Endothelial cell (in vitro differentiated cells): ENCODE data around the gene CA4. TPM values are rescaled to one million over a fixed set of nuclear protein-coding genes. Genes with fewer than 3 reads are reported as not detected.

Source experiments
- DNase-seq: peaks from one replicate; pipeline ENCODE4 v3.0.0; 2021; ENCODE audit warnings: low spot score
- H3K27ac Mint-ChIP-seq: one replicate; pipeline ENCODE4 v1.8.0; 2021; ENCODE audit warnings: mixed read lengths, inconsistent platforms; ENCODE audit not compliant: unreplicated experiment
- H3K27me3 Mint-ChIP-seq: one replicate; pipeline ENCODE4 v1.8.0; 2021; ENCODE audit warnings: mild to moderate bottlenecking, moderate library complexity, mixed read lengths, inconsistent platforms; ENCODE audit not compliant: unreplicated experiment
- H3K36me3 Mint-ChIP-seq: one replicate; pipeline ENCODE4 v1.8.0; 2021; ENCODE audit warnings: mild to moderate bottlenecking, low read depth, mixed read lengths, inconsistent platforms; ENCODE audit not compliant: unreplicated experiment
- H3K4me1 Mint-ChIP-seq: one replicate; pipeline ENCODE4 v1.8.0; 2021; ENCODE audit warnings: mild to moderate bottlenecking, mixed read lengths, inconsistent platforms; ENCODE audit not compliant: unreplicated experiment
- H3K4me3 Mint-ChIP-seq: one replicate; pipeline ENCODE4 v1.8.0; 2021; ENCODE audit warnings: mild to moderate bottlenecking, mixed read lengths, inconsistent platforms; ENCODE audit not compliant: unreplicated experiment
- H3K9me3 Mint-ChIP-seq: one replicate; pipeline ENCODE4 v1.8.0; 2021; ENCODE audit warnings: mixed read lengths, inconsistent platforms; ENCODE audit not compliant: unreplicated experiment
- total RNA-seq: library from RNA; stranded (reverse); fragmentation: NEBNext Ultra II Directional; extraction: Animal tissue kit (Norgen Biotek cat#: 25700); gene quantifications from one replicate; pipeline ENCODE4 v1.2.1, GENCODE V29; 2021; ENCODE audit not compliant: unreplicated experiment
- TF ChIP-seq, protein P1 (sequence below): fragments of 200-600 bp; sonication (generic); IDR thresholded peaks from one replicate; pipeline ENCODE4 v1.5.0; 2021; ENCODE audit warnings: antibody characterized with exemption; ENCODE audit not compliant: unreplicated experiment

Gene CA4
- total RNA-seq, 1 donor from 2014 or later, result 8.3 TPM

DNA sequence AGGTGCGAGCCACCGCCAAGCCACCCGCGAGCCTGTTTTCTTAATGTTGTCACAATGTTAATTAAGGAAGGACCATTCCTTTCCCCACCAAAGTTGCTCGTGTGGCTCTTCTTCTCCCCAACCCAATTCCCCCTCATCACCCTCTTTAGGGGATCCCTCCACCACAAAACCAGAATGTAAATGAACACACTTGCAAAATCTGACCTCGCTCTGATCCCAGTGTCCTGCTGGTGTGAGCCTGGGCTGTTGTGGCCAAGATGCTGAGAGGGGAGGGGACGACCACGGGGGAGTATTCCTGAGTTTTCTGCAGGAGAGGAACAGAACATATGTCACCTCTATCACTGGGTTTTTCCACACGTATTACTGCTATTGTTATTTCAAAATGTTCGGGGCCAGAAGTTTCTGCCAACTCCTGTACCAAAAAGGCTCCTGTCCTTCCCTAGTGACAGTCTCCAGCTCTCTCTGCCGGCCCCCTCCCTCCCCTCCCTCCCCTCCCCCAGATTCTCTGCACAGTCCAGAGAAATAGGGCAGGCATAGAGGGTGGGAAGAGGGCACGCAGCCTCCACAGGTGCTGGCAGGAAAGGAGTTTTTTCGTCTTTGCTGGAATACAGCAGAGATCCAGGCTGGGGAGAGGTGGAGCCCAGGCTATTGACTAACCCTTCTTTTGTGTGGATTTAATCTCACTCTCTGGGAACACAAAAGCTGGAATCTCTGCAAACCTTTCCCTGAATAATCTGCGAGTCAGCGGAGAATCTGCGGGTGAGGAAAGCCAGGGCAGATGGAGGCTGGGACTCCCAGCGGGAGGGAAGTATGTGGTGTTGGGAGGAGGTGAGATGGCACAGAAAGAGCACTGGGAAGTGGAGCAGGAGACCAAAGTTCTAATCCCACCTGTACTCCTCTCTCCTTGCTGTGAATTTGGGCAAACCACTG lies 4.5 kb upstream of the CA4 start:
- Mint-ChIP-seq H3K36me3 (no peaks in the 10 kb centered on the region), H3K4me1 (peaks cover 57% of the 10 kb centered on the region), H3K27ac (peak overlapping the region; percentile 4), H3K9me3 (no peaks in the 10 kb centered on the region), H3K27me3 (peaks cover 28% of the 10 kb centered on the region), H3K4me3 (peak overlapping the region; percentile 19)
- no peak for DNase-seq
- TF ChIP-seq, protein P1, sequence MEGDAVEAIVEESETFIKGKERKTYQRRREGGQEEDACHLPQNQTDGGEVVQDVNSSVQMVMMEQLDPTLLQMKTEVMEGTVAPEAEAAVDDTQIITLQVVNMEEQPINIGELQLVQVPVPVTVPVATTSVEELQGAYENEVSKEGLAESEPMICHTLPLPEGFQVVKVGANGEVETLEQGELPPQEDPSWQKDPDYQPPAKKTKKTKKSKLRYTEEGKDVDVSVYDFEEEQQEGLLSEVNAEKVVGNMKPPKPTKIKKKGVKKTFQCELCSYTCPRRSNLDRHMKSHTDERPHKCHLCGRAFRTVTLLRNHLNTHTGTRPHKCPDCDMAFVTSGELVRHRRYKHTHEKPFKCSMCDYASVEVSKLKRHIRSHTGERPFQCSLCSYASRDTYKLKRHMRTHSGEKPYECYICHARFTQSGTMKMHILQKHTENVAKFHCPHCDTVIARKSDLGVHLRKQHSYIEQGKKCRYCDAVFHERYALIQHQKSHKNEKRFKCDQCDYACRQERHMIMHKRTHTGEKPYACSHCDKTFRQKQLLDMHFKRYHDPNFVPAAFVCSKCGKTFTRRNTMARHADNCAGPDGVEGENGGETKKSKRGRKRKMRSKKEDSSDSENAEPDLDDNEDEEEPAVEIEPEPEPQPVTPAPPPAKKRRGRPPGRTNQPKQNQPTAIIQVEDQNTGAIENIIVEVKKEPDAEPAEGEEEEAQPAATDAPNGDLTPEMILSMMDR, result no peak

DNA sequence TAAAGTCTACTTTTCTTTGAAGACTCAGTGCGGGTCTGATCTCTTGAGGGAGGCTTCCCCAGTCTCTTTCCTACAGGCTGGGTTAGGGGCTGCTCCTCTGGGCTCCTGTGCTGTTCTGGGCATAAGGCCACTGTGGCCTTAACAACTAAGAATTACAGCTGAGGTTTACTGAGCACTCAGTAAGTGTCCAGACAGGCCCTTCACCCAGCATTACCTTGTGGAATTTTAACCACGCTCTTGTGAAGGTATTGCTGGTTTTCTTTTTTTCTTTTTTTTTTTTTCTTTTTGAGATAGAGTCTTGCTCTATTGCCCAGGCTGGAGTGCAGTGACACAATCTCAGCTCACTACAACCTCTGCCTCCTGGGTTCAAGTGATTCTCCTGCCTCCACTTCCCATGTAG lies 3.6 kb upstream of the CA4 start:
- peaks cover 53% of the 10 kb centered on the region for H3K4me1 Mint-ChIP-seq
- H3K9me3 Mint-ChIP-seq, result no peaks in the 10 kb centered on the region
- H3K27me3 Mint-ChIP-seq, result peaks cover 30% of the 10 kb centered on the region
- no peaks in the 10 kb centered on the region for H3K36me3 Mint-ChIP-seq
- DNase-seq, result no peak
- peak overlapping the region; percentile 19 for H3K4me3 Mint-ChIP-seq
- H3K27ac Mint-ChIP-seq, result peak overlapping the region; percentile 24
- TF ChIP-seq, protein P1, result no peak

DNA sequence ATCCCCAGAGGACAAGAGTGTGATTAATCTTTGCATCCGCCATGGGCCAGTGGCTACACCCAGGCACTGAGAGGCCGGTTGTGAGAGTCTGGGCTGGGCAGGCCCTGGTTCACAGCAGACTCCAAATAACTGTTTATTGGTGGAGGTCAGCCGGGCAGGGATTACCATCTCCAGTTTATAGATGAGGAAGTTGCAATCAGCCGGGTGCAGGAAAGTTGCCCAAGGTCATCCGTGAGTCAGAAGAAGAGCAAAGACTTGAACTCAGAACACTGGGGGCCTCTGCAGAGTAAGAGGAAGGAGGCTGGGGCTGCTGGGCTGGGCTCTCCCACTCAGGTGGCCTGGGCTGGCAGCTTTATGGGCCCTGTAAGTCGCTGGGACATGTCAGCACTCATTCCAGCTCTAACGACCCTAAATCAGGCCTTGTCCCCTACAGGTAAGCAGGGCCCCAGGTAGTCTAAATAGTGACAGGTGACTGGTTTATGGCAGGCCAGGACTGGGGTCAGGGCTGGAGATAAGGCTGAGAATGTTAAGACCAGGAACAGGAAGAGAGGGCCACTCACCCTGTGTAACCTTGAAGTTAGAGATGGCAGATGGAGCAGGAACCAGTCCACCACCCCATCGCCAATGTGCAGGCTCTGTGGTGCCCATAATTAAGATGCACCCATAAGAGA lies 2.1 kb upstream of the CA4 start:
- TF ChIP-seq, protein P1, result no peak
- no peak overlapping the region for H3K4me3 Mint-ChIP-seq
- no peak for DNase-seq
- no peaks in the 10 kb centered on the region for H3K9me3 Mint-ChIP-seq
- H3K27ac Mint-ChIP-seq, result no peak overlapping the region
- peaks cover 42% of the 10 kb centered on the region for H3K4me1 Mint-ChIP-seq
- peaks cover 27% of the 10 kb centered on the region for H3K27me3 Mint-ChIP-seq
- H3K36me3 Mint-ChIP-seq, result no peaks in the 10 kb centered on the region

DNA sequence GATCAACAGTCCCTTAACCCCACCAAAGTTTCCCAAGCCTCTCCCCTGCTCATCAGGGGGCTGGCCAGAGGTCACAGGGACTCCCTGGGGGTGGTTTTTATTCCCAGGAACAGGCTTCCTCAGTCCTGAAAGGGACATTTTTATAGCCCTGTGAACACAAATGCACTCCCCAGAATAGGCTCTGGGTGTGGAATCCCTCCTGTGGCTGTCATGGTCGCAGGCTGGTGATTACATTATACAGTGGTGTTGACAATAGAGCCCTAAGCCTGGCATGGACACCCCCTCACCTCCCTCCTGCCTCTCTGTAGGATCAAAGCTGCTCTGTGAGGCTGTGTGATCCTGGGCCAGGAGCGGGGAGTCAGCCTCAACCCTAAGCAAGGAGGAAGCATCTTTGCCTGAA lies 1.4 kb upstream of the CA4 start:
- no peaks in the 10 kb centered on the region for H3K9me3 Mint-ChIP-seq
- H3K27ac Mint-ChIP-seq, result no peak overlapping the region
- H3K36me3 Mint-ChIP-seq, result no peaks in the 10 kb centered on the region
- no peak for DNase-seq
- H3K4me1 Mint-ChIP-seq, result peaks cover 35% of the 10 kb centered on the region
- H3K27me3 Mint-ChIP-seq, result peaks cover 25% of the 10 kb centered on the region
- no peak overlapping the region for H3K4me3 Mint-ChIP-seq
- TF ChIP-seq, protein P1, result no peak

DNA sequence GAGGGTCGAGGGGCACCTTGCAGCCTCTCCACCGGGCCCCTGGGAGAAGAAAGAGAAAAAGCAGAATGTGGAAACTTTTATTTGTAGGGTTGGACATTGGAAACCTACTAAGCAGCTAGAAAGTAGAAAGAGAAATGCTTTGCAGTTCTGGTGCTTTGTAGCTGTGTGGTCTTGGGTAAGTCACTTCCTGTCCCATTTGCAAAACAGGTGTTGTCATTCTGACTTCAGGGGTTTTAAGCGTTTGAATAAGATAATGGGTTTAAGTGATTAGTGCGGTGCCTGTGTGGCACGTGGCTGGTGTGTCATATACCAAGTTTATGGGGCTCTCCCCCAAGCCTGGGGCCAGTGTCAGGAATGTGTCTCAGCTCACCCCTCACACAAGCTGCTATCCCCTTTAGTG lies 1.6 kb downstream of the CA4 start:
- Mint-ChIP-seq H3K4me3 (no peak overlapping the region), H3K4me1 (peaks cover 12% of the 10 kb centered on the region), H3K36me3 (peaks cover 6% of the 10 kb centered on the region), H3K27me3 (peaks cover 19% of the 10 kb centered on the region), H3K27ac (no peak overlapping the region), H3K9me3 (no peaks in the 10 kb centered on the region)
- no peak for DNase-seq
- TF ChIP-seq, protein P1, result no peak
